OCI-LY3 (cell line): ENCODE data around the gene SYNPO2.

Experiments
- H2AFZ ChIP-seq: fragments of 200-600, 300-600 bp; shearing (Covaris generic); 2 replicates; pipeline ENCODE4 v1.6.0; 2014; ENCODE audit warnings: antibody characterized with exemption, low read depth, low read length
- H3K27ac ChIP-seq: fragments of 200-600, 300-600 bp; sonication (generic); 2 replicates; pipeline ENCODE4 v1.5.1; 2014; ENCODE audit warnings: mild to moderate bottlenecking, low read length, moderate library complexity, mixed read lengths
- H3K27me3 ChIP-seq: fragments of 200-600, 300-600 bp; sonication (generic); 2 replicates; pipeline ENCODE4 v1.6.1; 2014; ENCODE audit warnings: low read depth, low read length, mixed read lengths
- H3K36me3 ChIP-seq: fragments of 200-600, 300-600 bp; sonication (generic); replicated peaks from 2 replicates; pipeline ENCODE3; 2014; ENCODE audit warnings: low read depth, low read length, mixed read lengths
- H3K4me1 ChIP-seq: fragments of 300-600, 200-600 bp; sonication (generic); 2 replicates; pipeline ENCODE4 v1.6.1; 2014; ENCODE audit warnings: low read length, mixed read lengths
- H3K4me2 ChIP-seq: fragments of 200-600, 300-600 bp; sonication (generic); 2 replicates; pipeline ENCODE4 v1.6.1; 2014; ENCODE audit warnings: low read length, mixed read lengths
- H3K4me3 ChIP-seq: fragments of 300-600, 200-600 bp; sonication (generic); 2 replicates; pipeline ENCODE4 v1.5.1; 2014; ENCODE audit warnings: antibody characterized with exemption, mild to moderate bottlenecking, low read length, moderate library complexity
- H3K79me2 ChIP-seq: fragments of 300-600, 200-600 bp; shearing (Covaris generic); 2 replicates; pipeline ENCODE4 v1.6.1; 2014; ENCODE audit warnings: mild to moderate bottlenecking, low read length, mixed read lengths
- H3K9ac ChIP-seq: fragments of 300-600, 200-600 bp; shearing (Covaris generic); 2 replicates; pipeline ENCODE4 v1.6.0; 2014; ENCODE audit warnings: mild to moderate bottlenecking, low read length, moderate library complexity
- H3K9me3 ChIP-seq: fragments of 200-600, 300-600 bp; shearing (Covaris generic); 2 replicates; pipeline ENCODE4 v1.6.1; 2014; ENCODE audit warnings: low read length, mixed read lengths; ENCODE audit not compliant: insufficient read depth
- H4K20me1 ChIP-seq: fragments of 200-600, 300-600 bp; sonication (generic); 2 replicates; pipeline ENCODE4 v1.6.1; 2016; ENCODE audit warnings: low read length, mixed read lengths; ENCODE audit not compliant: insufficient read depth
- EZH2phosphoT487 ChIP-seq: fragments of 200-600 bp; shearing (Covaris generic); IDR thresholded peaks from 2 replicates; pipeline ENCODE4 v1.6.1; 2018; ENCODE audit warnings: antibody characterized with exemption, mixed run types, low read depth
- TF ChIP-seq, protein P1 (sequence below): fragments of 200-600, 300-600 bp; sonication (generic); IDR thresholded peaks from 2 replicates; pipeline ENCODE4 v1.5.1; 2014; ENCODE audit warnings: antibody characterized with exemption, low read length, low read depth

The SYNPO2 gene

GRCh38 chr4:118979712-118980111, 91.1 kb downstream of the SYNPO2 start:
- no peaks in the 10 kb centered on the region for H4K20me1 ChIP-seq
- H3K4me1 ChIP-seq, result peaks cover 12% of the 10 kb centered on the region
- no peaks in the 10 kb centered on the region for H3K79me2 ChIP-seq
- no peak overlapping the region for H2AFZ ChIP-seq
- H3K4me2 ChIP-seq, result no peak overlapping the region
- no peak overlapping the region for H3K27ac ChIP-seq
- TF ChIP-seq, protein P1, sequence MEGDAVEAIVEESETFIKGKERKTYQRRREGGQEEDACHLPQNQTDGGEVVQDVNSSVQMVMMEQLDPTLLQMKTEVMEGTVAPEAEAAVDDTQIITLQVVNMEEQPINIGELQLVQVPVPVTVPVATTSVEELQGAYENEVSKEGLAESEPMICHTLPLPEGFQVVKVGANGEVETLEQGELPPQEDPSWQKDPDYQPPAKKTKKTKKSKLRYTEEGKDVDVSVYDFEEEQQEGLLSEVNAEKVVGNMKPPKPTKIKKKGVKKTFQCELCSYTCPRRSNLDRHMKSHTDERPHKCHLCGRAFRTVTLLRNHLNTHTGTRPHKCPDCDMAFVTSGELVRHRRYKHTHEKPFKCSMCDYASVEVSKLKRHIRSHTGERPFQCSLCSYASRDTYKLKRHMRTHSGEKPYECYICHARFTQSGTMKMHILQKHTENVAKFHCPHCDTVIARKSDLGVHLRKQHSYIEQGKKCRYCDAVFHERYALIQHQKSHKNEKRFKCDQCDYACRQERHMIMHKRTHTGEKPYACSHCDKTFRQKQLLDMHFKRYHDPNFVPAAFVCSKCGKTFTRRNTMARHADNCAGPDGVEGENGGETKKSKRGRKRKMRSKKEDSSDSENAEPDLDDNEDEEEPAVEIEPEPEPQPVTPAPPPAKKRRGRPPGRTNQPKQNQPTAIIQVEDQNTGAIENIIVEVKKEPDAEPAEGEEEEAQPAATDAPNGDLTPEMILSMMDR, result no peak
- TF ChIP-seq EZH2phosphoT487, result no peak
- H3K9me3 ChIP-seq, result no peaks in the 10 kb centered on the region
- no peaks in the 10 kb centered on the region for H3K27me3 ChIP-seq
- H3K36me3 ChIP-seq, result no peaks in the 10 kb centered on the region
- H3K4me3 ChIP-seq, result no peak overlapping the region
- no peak overlapping the region for H3K9ac ChIP-seq

GRCh38 chr4:118981171-118981838, 92.7 kb downstream of the SYNPO2 start:
- TF ChIP-seq, protein P1, result no peak
- Histone ChIP-seq H3K27ac (no peak overlapping the region), H3K27me3 (no peaks in the 10 kb centered on the region), H2AFZ (no peak overlapping the region), H3K9me3 (no peaks in the 10 kb centered on the region), H3K79me2 (no peaks in the 10 kb centered on the region), H3K4me3 (no peak overlapping the region), H3K9ac (no peak overlapping the region), H3K4me2 (peak overlapping the region; percentile 23), H3K36me3 (no peaks in the 10 kb centered on the region), H3K4me1 (peaks cover 12% of the 10 kb centered on the region), H4K20me1 (no peaks in the 10 kb centered on the region)

DNA sequence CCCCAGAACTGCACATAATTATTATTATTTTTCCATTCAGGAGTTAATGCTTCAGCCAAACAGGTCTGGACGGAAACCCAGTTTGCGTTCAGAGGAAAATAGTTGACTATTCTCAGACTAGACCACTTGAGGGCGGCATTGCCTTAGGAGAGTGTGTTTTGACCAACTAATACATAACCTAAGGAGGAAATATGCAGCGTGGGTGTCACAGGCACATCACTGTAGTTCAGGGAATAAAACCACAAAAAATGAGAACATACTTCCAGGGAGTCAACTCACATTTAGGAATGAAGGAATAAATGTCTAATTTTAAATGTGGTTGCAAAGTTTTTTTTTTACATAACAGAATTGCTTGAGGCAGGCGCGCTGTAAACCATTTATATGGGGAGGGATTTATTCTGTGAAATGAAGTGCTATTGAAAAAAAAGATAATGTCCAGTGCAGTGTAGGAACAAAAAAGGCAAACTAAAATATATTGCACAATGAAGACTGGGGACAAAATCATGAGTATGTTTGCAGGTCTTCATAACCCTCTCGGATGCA, 93.3 kb downstream of the SYNPO2 start:
- no peaks in the 10 kb centered on the region for H3K36me3 ChIP-seq
- H3K79me2 ChIP-seq, result no peaks in the 10 kb centered on the region
- TF ChIP-seq EZH2phosphoT487, result no peak
- TF ChIP-seq, protein P1, result peak; percentile 85
- peaks cover 12% of the 10 kb centered on the region for H3K4me1 ChIP-seq
- H2AFZ ChIP-seq, result no peak overlapping the region
- no peaks in the 10 kb centered on the region for H3K27me3 ChIP-seq
- H3K4me3 ChIP-seq, result no peak overlapping the region
- H3K9ac ChIP-seq, result no peak overlapping the region
- no peak overlapping the region for H3K27ac ChIP-seq
- peak overlapping the region; percentile 23 for H3K4me2 ChIP-seq
- H3K9me3 ChIP-seq, result no peaks in the 10 kb centered on the region
- H4K20me1 ChIP-seq, result no peaks in the 10 kb centered on the region

DNA sequence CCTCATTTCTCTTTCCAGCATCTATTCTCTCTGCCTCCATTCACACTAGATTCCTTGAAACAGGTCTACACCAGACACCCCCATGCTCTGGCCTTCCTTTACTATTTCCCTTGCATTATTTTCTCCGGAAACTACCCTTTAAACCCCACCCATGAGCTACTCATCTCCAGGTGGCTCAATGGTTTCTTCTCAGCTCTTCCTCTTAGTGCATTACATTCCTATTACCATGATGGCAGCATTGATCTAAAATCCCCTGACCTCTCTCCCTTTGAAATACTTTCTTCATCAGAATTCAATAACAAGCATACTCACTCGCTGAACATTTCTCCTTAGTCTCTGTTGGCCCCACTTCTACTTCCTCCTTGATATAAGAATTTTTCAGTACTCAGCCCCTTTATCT, 94.6 kb downstream of the SYNPO2 start:
- H3K9ac ChIP-seq, result no peak overlapping the region
- H3K27ac ChIP-seq, result no peak overlapping the region
- no peak for TF ChIP-seq EZH2phosphoT487
- TF ChIP-seq, protein P1, result no peak
- H3K9me3 ChIP-seq, result no peaks in the 10 kb centered on the region
- H3K79me2 ChIP-seq, result no peaks in the 10 kb centered on the region
- H3K36me3 ChIP-seq, result no peaks in the 10 kb centered on the region
- no peaks in the 10 kb centered on the region for H3K27me3 ChIP-seq
- H3K4me1 ChIP-seq, result peaks cover 12% of the 10 kb centered on the region
- no peak overlapping the region for H2AFZ ChIP-seq
- H3K4me2 ChIP-seq, result no peak overlapping the region
- H3K4me3 ChIP-seq, result no peak overlapping the region
- no peaks in the 10 kb centered on the region for H4K20me1 ChIP-seq
